OCI-LY1 (cell line): ENCODE results near the gene KSR1.

Source experiments
- H2AFZ ChIP-seq: fragments of 200-600 bp; sonication (generic), shearing (Covaris generic); 2 replicates; pipeline ENCODE4 v1.6.0; 2014; ENCODE audit warnings: antibody characterized with exemption, mild to moderate bottlenecking, low read length
- H3F3A ChIP-seq: fragments of 200-600 bp; sonication (generic), shearing (Covaris generic); 2 replicates; pipeline ENCODE4 v1.6.0; 2014; ENCODE audit warnings: mild to moderate bottlenecking, antibody characterized with exemption, low read length, moderate library complexity; ENCODE audit not compliant: insufficient read depth
- H3K27ac ChIP-seq: fragments of 200-600 bp; sonication (generic); 2 replicates; pipeline ENCODE4 v1.5.1; 2014; ENCODE audit warnings: low read length, mixed run types, mild to moderate bottlenecking, low read depth; ENCODE audit not compliant: poor library complexity, severe bottlenecking
- H3K27me3 ChIP-seq: fragments of 200-600 bp; sonication (generic); 2 replicates; pipeline ENCODE4 v1.6.0; 2014; ENCODE audit warnings: antibody characterized with exemption, mild to moderate bottlenecking, low read length, moderate library complexity; ENCODE audit not compliant: insufficient read depth
- H3K36me3 ChIP-seq: fragments of 200-600 bp; sonication (generic); 2 replicates; pipeline ENCODE4 v1.6.1; 2014; ENCODE audit warnings: mild to moderate bottlenecking, antibody characterized with exemption, low read length, moderate library complexity, mixed read lengths; ENCODE audit not compliant: insufficient read depth
- H3K4me1 ChIP-seq: fragments of 200-600 bp; sonication (generic); 2 replicates; pipeline ENCODE4 v1.5.1; 2014; ENCODE audit warnings: mild to moderate bottlenecking, low read length, moderate library complexity; ENCODE audit not compliant: insufficient read depth, severe bottlenecking
- H3K4me2 ChIP-seq: fragments of 200-600 bp; sonication (generic), shearing (Covaris generic); 2 replicates; pipeline ENCODE4 v1.6.1; 2014; ENCODE audit warnings: low read length
- H3K4me3 ChIP-seq: fragments of 200-600 bp; sonication (generic); 2 replicates; pipeline ENCODE4 v1.5.1; 2014; ENCODE audit warnings: low read length, low read depth, mild to moderate bottlenecking, mixed read lengths; ENCODE audit not compliant: poor library complexity, severe bottlenecking
- H3K79me2 ChIP-seq: fragments of 200-600 bp; shearing (Covaris generic); 2 replicates; pipeline ENCODE4 v1.6.1; 2016; ENCODE audit warnings: mixed run types, low read length, mixed read lengths; ENCODE audit not compliant: insufficient read depth
- H3K9ac ChIP-seq: fragments of 200-600 bp; sonication (generic), shearing (Covaris generic); 2 replicates; pipeline ENCODE4 v1.6.1; 2014; ENCODE audit warnings: mild to moderate bottlenecking, low read length, mixed read lengths
- H3K9me2 ChIP-seq: fragments of 200-600 bp; sonication (generic), shearing (Covaris generic); 2 replicates; pipeline ENCODE4 v1.6.1; 2014; ENCODE audit warnings: low read depth, mild to moderate bottlenecking, low read length, mixed read lengths
- H3K9me3 ChIP-seq: fragments of 200-600 bp; shearing (Covaris generic); 2 replicates; pipeline ENCODE4 v1.6.1; 2014; ENCODE audit warnings: low read length, mixed read lengths
- H4K20me1 ChIP-seq: fragments of 200-600 bp; sonication (generic), shearing (Covaris generic); 2 replicates; pipeline ENCODE4 v1.6.0; 2016; ENCODE audit warnings: mild to moderate bottlenecking, low read length; ENCODE audit not compliant: insufficient read depth
- CTCF ChIP-seq: fragments of 200-600 bp; sonication (generic), shearing (Covaris generic); IDR thresholded peaks from 2 replicates; pipeline ENCODE4 v1.5.1; 2017; ENCODE audit warnings: mild to moderate bottlenecking, antibody characterized with exemption, low read length, moderate library complexity, mixed read lengths
- EZH2 ChIP-seq: fragments of 200-600 bp; sonication (generic), shearing (Covaris generic); IDR thresholded peaks from 2 replicates; pipeline ENCODE4 v1.8.0; 2017; ENCODE audit warnings: borderline replicate concordance, mixed run types, mild to moderate bottlenecking, antibody characterized with exemption, low read length, moderate library complexity, mixed read lengths

KSR1 gene

DNA sequence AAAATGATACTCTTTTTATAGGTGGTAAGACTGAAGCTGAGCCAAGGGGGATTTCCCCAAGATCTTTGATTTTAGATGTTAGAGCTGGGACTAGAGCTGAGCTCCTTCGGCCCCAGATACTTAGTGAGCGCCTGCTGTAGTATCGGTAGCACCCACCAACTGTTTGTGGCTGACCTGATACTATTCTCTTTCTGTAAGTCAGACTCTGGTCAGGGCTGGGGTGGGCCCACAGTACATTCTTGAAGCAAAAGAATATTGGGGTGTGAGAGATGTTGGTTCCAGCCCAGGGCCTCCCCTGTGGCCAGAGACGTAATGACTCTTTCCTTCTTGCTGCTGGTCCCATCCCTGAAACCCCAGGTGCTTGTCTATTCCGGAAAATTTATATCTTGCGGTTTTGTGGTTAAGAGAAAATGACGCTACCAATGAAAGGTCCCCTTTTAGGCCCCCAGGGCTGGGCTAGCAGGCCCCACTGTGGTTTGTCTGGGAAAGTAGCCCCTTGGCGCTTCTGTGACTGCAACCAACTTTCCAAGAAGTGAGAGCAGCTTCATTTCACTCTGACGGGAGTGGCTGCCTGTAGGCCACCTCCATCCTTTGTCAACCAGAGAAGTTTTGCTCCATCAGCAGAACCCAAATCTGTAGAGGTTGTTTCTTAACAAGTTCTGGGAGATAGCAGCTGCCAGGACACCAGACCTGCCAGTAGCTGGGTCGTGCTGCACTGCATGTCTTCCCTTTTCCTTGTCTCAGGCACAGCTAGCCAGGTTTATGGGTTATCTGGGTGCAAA, 88.3 kb downstream of the KSR1 start:
- H3K4me3 ChIP-seq: no peak overlapping the region
- H3K9me3 ChIP-seq: no peaks in the 10 kb centered on the region
- H4K20me1 ChIP-seq: no peaks in the 10 kb centered on the region
- no peaks in the 10 kb centered on the region for H3K4me1 ChIP-seq
- no peak overlapping the region for H3K4me2 ChIP-seq
- no peaks in the 10 kb centered on the region for H3K27me3 ChIP-seq
- H3F3A ChIP-seq: no peaks in the 10 kb centered on the region
- H3K79me2 ChIP-seq: no peaks in the 10 kb centered on the region
- TF ChIP-seq EZH2: no peak
- TF ChIP-seq CTCF: no peak
- H2AFZ ChIP-seq: no peak overlapping the region
- no peaks in the 10 kb centered on the region for H3K9me2 ChIP-seq
- no peak overlapping the region for H3K27ac ChIP-seq
- no peaks in the 10 kb centered on the region for H3K36me3 ChIP-seq
- H3K9ac ChIP-seq: no peak overlapping the region

DNA sequence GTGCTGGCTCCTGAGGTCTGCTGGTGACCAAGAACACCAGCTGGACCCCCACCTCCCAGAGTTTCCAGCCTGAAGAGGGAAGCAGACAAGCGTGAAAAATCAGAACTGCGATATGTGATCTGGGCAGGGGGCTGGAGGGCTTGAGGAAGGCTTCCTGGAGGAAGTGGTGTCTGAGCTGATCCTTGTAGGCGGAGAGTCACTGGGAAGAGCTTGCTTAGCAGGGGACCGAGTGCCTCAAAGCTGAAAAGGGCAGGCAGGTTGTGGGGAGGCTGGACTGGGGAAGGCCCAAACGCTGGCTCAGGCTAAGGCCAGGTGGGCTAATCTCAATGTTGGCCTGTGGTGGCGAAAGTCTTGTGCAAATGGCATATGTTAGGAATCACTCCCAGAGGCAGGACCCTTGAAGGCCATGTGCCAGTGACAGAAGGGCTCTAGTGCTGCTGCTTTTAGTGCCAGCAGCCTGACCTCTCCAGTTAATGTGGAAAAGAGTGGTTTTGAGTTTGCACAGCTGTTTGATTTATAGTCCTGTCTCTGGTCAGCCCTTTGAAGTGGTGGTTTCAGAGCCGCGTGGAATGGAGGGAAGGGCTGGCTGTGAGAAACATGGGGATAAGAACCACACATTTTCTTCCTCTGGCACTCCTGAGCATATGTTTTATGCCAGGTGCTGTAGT, 89.4 kb downstream of the KSR1 start:
- no peak for TF ChIP-seq EZH2
- no peak for TF ChIP-seq CTCF
- H4K20me1 ChIP-seq: no peaks in the 10 kb centered on the region
- no peaks in the 10 kb centered on the region for H3K36me3 ChIP-seq
- no peak overlapping the region for H3K9ac ChIP-seq
- H3K4me3 ChIP-seq: no peak overlapping the region
- H3K4me1 ChIP-seq: no peaks in the 10 kb centered on the region
- no peaks in the 10 kb centered on the region for H3K27me3 ChIP-seq
- no peak overlapping the region for H3K27ac ChIP-seq
- no peaks in the 10 kb centered on the region for H3K79me2 ChIP-seq
- H3K9me2 ChIP-seq: no peaks in the 10 kb centered on the region
- no peak overlapping the region for H3K4me2 ChIP-seq
- no peaks in the 10 kb centered on the region for H3F3A ChIP-seq
- H2AFZ ChIP-seq: no peak overlapping the region
- no peaks in the 10 kb centered on the region for H3K9me3 ChIP-seq

- Histone ChIP-seq H4K20me1 (no peaks in the 10 kb centered on the region), H3F3A (no peaks in the 10 kb centered on the region), H3K36me3 (no peaks in the 10 kb centered on the region), H3K9me2 (no peaks in the 10 kb centered on the region), H3K9ac (no peak overlapping the region), H3K4me1 (no peaks in the 10 kb centered on the region), H3K4me3 (no peak overlapping the region), H3K4me2 (no peak overlapping the region), H3K27me3 (no peaks in the 10 kb centered on the region), H3K79me2 (no peaks in the 10 kb centered on the region), H3K27ac (no peak overlapping the region), H3K9me3 (no peaks in the 10 kb centered on the region), H2AFZ (no peak overlapping the region)
- no peak for TF ChIP-seq CTCF
- TF ChIP-seq EZH2: no peak
Measured at GRCh38 chr17:27546624-27547300, 90.5 kb downstream of the KSR1 start.
